SK-N-MC (cell line): ENCODE data around the gene IFNA13.

Source experiments
- EZH2 ChIP-seq: fragments of 200-600 bp; sonication (generic); IDR thresholded peaks from one replicate; pipeline ENCODE4 v1.6.1; 2017; ENCODE audit warnings: antibody characterized with exemption
- POLR2AphosphoS5 ChIP-seq: IDR thresholded peaks from 2 replicates; pipeline ENCODE4 v1.6.1; 2012; ENCODE audit warnings: mild to moderate bottlenecking, low read depth, low read length, borderline replicate concordance

- TF ChIP-seq EZH2 (no peak), POLR2AphosphoS5 (no peak)
Observed at GRCh38 chr9:21395778-21396717, 28.2 kb upstream of the IFNA13 start.
